ENCODE measurements around the gene QDPR.

The QDPR gene

GRCh38 chr4:17489721-17490120, 22.2 kb downstream of the QDPR start:
- no peak overlapping the region for H3K4me3 ChIP-seq (ENCODE audit: control insufficient read depth, low read depth, low read length)
- DNase-seq (ENCODE audit: low read depth), result no peak
- TF ChIP-seq, protein P1, sequence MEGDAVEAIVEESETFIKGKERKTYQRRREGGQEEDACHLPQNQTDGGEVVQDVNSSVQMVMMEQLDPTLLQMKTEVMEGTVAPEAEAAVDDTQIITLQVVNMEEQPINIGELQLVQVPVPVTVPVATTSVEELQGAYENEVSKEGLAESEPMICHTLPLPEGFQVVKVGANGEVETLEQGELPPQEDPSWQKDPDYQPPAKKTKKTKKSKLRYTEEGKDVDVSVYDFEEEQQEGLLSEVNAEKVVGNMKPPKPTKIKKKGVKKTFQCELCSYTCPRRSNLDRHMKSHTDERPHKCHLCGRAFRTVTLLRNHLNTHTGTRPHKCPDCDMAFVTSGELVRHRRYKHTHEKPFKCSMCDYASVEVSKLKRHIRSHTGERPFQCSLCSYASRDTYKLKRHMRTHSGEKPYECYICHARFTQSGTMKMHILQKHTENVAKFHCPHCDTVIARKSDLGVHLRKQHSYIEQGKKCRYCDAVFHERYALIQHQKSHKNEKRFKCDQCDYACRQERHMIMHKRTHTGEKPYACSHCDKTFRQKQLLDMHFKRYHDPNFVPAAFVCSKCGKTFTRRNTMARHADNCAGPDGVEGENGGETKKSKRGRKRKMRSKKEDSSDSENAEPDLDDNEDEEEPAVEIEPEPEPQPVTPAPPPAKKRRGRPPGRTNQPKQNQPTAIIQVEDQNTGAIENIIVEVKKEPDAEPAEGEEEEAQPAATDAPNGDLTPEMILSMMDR (IDR thresholded peaks at IDR 0.05; ENCODE audit: control insufficient read depth, insufficient read depth, low read depth, low read length, missing control alignments), result no peak

DNA sequence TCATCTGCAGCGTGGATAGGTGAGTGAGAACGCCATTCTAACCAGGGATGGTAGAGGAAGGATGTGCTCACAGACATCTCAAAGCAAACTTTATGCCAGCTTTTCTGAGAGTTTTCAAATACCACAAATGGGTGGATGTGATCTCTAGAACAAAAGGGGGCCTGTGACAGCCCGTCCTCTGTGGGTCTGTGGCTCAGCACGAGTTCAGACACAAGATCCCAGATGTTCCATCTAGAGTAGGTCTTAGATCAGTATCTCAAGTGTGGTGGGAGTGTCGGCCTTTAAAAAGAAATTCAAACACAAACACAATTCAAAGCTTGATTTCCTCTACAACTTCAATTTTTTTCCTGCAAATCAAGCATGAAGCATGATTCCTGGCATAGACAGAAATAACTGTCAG, 22.8 kb downstream of the QDPR start:
- no peak overlapping the region for H3K4me3 ChIP-seq (ENCODE audit: control insufficient read depth, low read depth, low read length)
- no peak for DNase-seq (ENCODE audit: low read depth)
- TF ChIP-seq, protein P1 (IDR thresholded peaks at IDR 0.05; ENCODE audit: control insufficient read depth, insufficient read depth, low read depth, low read length, missing control alignments), result no peak

GRCh38 chr4:17482716-17483115, 29.2 kb downstream of the QDPR start:
- no peak for DNase-seq (ENCODE audit: low read depth)
- TF ChIP-seq, protein P1 (IDR thresholded peaks at IDR 0.05; ENCODE audit: control insufficient read depth, insufficient read depth, low read depth, low read length, missing control alignments), result no peak
- no peak overlapping the region for H3K4me3 ChIP-seq (ENCODE audit: control insufficient read depth, low read depth, low read length)

GRCh38 chr4:17480955-17481354, 30.9 kb downstream of the QDPR start:
- DNase-seq (ENCODE audit: low read depth), result no peak
- TF ChIP-seq, protein P1 (IDR thresholded peaks at IDR 0.05; ENCODE audit: control insufficient read depth, insufficient read depth, low read depth, low read length, missing control alignments), result no peak
- H3K4me3 ChIP-seq (ENCODE audit: control insufficient read depth, low read depth, low read length), result no peak overlapping the region

- TF ChIP-seq, protein P1 (IDR thresholded peaks at IDR 0.05; ENCODE audit: control insufficient read depth, insufficient read depth, low read depth, low read length, missing control alignments), result no peak
- no peak for DNase-seq (ENCODE audit: low read depth)
- no peak overlapping the region for H3K4me3 ChIP-seq (ENCODE audit: control insufficient read depth, low read depth, low read length)
Observed at GRCh38 chr4:17480210-17480927, 31.5 kb downstream of the QDPR start.

GRCh38 chr4:17477774-17478472, 34.0 kb downstream of the QDPR start:
- no peak for DNase-seq (ENCODE audit: low read depth)
- TF ChIP-seq, protein P1 (IDR thresholded peaks at IDR 0.05; ENCODE audit: control insufficient read depth, insufficient read depth, low read depth, low read length, missing control alignments), result no peak
- no peak overlapping the region for H3K4me3 ChIP-seq (ENCODE audit: control insufficient read depth, low read depth, low read length)

Measured in AG09309 (cell line).